Measurements from ENCODE around the gene KIF21B. TPM values are rescaled to one million over a fixed set of nuclear protein-coding genes. Genes with fewer than 3 reads are reported as not detected.

Gene KIF21B
- total and polyA plus RNA-seq, 9 donors = 0.57 to 1.9 (median 0.88) TPM

DNA sequence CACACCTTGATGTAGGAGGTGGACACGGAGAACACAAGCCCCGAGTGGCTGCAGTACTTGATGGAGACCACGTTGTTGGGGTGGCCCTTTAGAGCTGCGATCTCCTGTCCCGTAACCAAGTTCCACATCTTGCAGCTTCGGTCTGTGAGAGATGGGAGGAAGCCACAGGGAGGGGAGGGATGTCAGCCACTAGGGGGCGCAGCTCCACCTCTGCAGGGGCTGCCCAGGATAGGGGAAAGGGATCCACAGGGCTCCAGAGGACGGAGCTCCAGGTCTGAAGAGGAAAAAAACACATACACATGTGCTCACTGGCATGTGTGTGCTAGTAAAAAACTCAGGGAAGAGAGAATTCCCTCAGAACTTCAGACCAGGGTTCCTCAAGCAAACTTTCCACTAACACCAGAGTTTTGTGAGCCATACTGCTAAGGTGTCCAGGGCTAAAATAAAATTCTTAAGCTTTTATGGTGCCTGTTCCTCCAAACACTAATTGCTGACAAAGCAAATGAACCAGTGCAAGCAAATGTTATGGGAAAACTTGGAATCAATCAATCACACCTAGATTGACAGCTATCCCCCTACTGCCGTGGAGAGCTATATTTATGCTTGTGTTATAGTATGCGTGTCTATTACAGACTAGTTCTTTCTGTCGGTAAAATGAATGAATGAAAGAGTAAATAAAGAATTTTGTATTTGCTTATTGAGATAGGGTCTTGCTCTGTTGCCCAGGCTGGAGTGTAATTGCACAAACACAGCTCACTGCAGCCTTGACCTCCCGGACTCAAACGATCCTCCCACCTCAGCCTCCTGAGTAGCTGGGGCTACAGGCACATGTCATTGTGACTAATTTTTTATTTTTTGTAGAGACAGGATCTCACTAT lies 43.7 kb downstream of the KIF21B start:
- no peak for DNase-seq
- H3K36me3 ChIP-seq = no peaks in the 10 kb centered on the region
- H3K4me1 ChIP-seq (ENCODE audit: insufficient read depth) = no peaks in the 10 kb centered on the region
- H3K4me3 ChIP-seq = no peak overlapping the region
- no peak overlapping the region for H3K27ac ChIP-seq
- no peak for TF ChIP-seq EP300 (IDR thresholded peaks at IDR 0.05)
- TF ChIP-seq, protein P1, sequence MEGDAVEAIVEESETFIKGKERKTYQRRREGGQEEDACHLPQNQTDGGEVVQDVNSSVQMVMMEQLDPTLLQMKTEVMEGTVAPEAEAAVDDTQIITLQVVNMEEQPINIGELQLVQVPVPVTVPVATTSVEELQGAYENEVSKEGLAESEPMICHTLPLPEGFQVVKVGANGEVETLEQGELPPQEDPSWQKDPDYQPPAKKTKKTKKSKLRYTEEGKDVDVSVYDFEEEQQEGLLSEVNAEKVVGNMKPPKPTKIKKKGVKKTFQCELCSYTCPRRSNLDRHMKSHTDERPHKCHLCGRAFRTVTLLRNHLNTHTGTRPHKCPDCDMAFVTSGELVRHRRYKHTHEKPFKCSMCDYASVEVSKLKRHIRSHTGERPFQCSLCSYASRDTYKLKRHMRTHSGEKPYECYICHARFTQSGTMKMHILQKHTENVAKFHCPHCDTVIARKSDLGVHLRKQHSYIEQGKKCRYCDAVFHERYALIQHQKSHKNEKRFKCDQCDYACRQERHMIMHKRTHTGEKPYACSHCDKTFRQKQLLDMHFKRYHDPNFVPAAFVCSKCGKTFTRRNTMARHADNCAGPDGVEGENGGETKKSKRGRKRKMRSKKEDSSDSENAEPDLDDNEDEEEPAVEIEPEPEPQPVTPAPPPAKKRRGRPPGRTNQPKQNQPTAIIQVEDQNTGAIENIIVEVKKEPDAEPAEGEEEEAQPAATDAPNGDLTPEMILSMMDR (IDR thresholded peaks at IDR 0.05) = no peak
- no peak for TF ChIP-seq POLR2A (IDR thresholded peaks at IDR 0.05)
- H3K9me3 ChIP-seq = no peaks in the 10 kb centered on the region
- no peaks in the 10 kb centered on the region for H3K27me3 ChIP-seq
- intact Hi-C loops (cut with DNase I) = loop anchor here in 2 of 4 donors (10.0 kb wide), 1 partner anchor 245 kb away; no protein-coding TSS in a partner anchor
- 83 to 86% (median 85%) methylated on average over 13 of the region's 13 CpGs for WGBS, 3 donors

DNA sequence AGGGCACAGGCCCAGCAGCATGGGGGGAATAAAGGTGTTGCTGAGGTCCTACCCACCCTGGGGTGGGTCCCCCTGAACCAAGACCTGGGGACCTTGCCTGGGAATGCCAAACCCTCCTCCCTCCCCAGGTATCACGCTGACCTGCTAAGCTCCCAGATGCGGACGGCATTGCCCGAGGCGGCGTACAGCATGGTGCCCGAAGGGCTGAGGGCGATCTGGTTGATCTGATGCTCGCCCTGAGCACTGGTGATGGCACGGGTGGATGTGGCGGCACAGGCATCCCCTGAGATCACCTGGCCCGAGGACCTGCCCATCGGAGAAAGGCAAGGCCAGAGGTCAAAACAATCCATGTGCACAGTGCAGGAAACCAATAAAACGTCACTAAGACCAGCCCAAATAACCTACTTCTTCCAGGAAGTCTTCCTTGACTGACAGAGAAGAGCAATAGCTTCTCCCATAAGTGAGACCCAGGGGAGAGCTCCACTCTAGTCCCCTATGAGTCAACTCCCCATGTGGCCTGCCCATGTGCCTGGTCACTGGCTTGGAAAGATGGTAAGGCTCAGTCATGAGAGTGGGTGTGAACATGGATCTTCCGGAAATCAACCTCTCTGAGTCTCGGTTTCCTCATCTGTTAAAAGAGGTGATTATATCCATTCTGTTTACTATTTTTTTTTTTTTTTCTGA lies 46.3 kb downstream of the KIF21B start:
- H3K4me3 ChIP-seq = no peak overlapping the region
- WGBS, 3 donors = 93 to 96% (median 94%) methylated on average over 16 of the region's 16 CpGs
- H3K4me1 ChIP-seq (ENCODE audit: insufficient read depth) = no peaks in the 10 kb centered on the region
- TF ChIP-seq EP300 (IDR thresholded peaks at IDR 0.05) (no peak), POLR2A (IDR thresholded peaks at IDR 0.05) (no peak)
- TF ChIP-seq, protein P1 (IDR thresholded peaks at IDR 0.05) = no peak
- no peaks in the 10 kb centered on the region for H3K9me3 ChIP-seq
- no peak for DNase-seq
- intact Hi-C loops (cut with DNase I) = loop anchor here in 2 of 4 donors (10.0 kb wide), 1 partner anchor 248 kb away; no protein-coding TSS in a partner anchor
- H3K36me3 ChIP-seq = no peaks in the 10 kb centered on the region
- H3K27ac ChIP-seq = no peak overlapping the region
- no peaks in the 10 kb centered on the region for H3K27me3 ChIP-seq

DNA sequence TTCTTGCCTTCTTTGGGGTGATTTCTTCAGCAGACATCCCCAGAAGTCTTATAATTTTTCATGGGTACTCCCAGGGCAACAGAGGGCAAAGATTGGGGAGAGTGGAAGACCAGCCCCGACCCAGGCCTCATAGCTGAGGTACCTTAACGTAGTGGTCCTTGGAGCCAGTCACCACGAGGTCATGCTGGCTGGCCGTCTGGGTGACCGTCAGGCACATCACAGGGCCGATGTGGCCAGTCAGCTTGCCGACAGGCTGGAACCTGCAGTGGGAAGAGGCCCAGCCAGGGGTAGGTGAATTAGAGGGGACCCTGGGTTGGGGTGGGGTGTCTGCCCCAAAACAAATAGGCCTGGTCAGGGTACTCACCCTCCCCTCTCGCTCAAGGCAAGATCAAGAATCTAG lies 46.9 kb downstream of the KIF21B start:
- Histone ChIP-seq H3K36me3 (no peaks in the 10 kb centered on the region), H3K9me3 (no peaks in the 10 kb centered on the region), H3K27ac (no peak overlapping the region), H3K4me3 (no peak overlapping the region), H3K4me1 (ENCODE audit: insufficient read depth) (no peaks in the 10 kb centered on the region), H3K27me3 (no peaks in the 10 kb centered on the region)
- WGBS, 3 donors = 93 to 95% (median 94%) methylated on average over 8 of the region's 8 CpGs
- intact Hi-C loops (cut with DNase I) = loop anchor here in 2 of 4 donors (10.0 kb wide), 1 partner anchor 248 kb away; no protein-coding TSS in a partner anchor
- TF ChIP-seq, protein P1 (IDR thresholded peaks at IDR 0.05) = no peak
- TF ChIP-seq POLR2A (IDR thresholded peaks at IDR 0.05) (no peak), EP300 (IDR thresholded peaks at IDR 0.05) (no peak)
- DNase-seq = no peak

DNA sequence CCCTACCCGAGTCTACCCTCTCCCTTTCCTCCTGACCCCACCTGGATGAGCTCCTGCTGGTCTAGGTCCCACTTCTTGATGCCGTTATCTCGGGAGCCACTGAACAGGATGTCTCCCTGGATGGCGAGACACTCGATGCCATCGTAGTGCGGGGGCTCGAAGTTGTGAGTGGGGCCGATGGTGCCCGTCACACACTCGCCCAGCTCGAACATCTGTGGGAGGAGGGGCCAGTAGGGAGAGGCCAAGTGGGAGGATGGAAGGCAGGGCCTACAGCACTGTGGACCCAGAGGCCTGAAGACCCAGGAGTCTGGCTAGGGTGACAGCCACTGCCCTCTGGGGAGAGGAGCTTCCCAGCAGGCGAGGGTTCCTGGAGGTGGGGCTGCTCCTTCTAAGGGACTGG lies 48.1 kb downstream of the KIF21B start:
- WGBS, 3 donors = 93 to 95% (median 93%) methylated on average over 13 of the region's 13 CpGs
- intact Hi-C loops (cut with DNase I) = loop anchor here in 2 of 4 donors (10.0 kb wide), 1 partner anchor 249 kb away; no protein-coding TSS in a partner anchor
- Histone ChIP-seq H3K27ac (no peak overlapping the region), H3K4me3 (no peak overlapping the region), H3K9me3 (no peaks in the 10 kb centered on the region), H3K36me3 (no peaks in the 10 kb centered on the region), H3K4me1 (ENCODE audit: insufficient read depth) (no peaks in the 10 kb centered on the region), H3K27me3 (no peaks in the 10 kb centered on the region)
- TF ChIP-seq POLR2A (IDR thresholded peaks at IDR 0.05) (no peak), EP300 (IDR thresholded peaks at IDR 0.05) (no peak)
- TF ChIP-seq, protein P1 (IDR thresholded peaks at IDR 0.05) = no peak
- DNase-seq = no peak
